GM19239 (cell line): ENCODE data around the gene PCSK6.
A peak's percentile ranks its signal among the peaks of the same experiment; 100 is the strongest.

ENCODE experiments used
- DNase-seq: peaks from one replicate; pipeline ENCODE4 v3.0.0; 2011; ENCODE audit warnings: low spot score; ENCODE audit not compliant: insufficient read length
- FAIRE-seq: peaks from 2 replicates; lab custom pipeline; 2011; peaks lifted over from hg19 to GRCh38; lab: Jason Lieb, UNC

The PCSK6 gene

GRCh38 chr15:101324524-101325177 lies 164.9 kb downstream of the PCSK6 start:
- no peak for DNase-seq
- no peak for FAIRE-seq

- DNase-seq (no peak), FAIRE-seq (no peak)
Observed at GRCh38 chr15:101323793-101324523, 165.5 kb downstream of the PCSK6 start.

GRCh38 chr15:101322854-101323477 lies 166.5 kb downstream of the PCSK6 start:
- DNase-seq (no peak), FAIRE-seq (no peak)

GRCh38 chr15:101322016-101322695 lies 167.4 kb downstream of the PCSK6 start:
- no peak for DNase-seq
- no peak for FAIRE-seq

GRCh38 chr15:101320501-101321052 lies 168.9 kb downstream of the PCSK6 start:
- peak; percentile 51 for DNase-seq
- FAIRE-seq, result peak; percentile 70

- DNase-seq (no peak), FAIRE-seq (no peak)
Observed at GRCh38 chr15:101318839-101319238, 170.7 kb downstream of the PCSK6 start.

- DNase-seq, result no peak
- no peak for FAIRE-seq
Observed at GRCh38 chr15:101318147-101318819, 171.2 kb downstream of the PCSK6 start.

GRCh38 chr15:101317336-101317872 lies 172.1 kb downstream of the PCSK6 start:
- DNase-seq (no peak), FAIRE-seq (no peak)

GRCh38 chr15:101316529-101316928 lies 173.0 kb downstream of the PCSK6 start:
- DNase-seq, result no peak
- FAIRE-seq, result no peak

- FAIRE-seq, result no peak
Observed at GRCh38 chr15:101315736-101316135, 173.8 kb downstream of the PCSK6 start.

GRCh38 chr15:101314336-101315125 lies 175.0 kb downstream of the PCSK6 start:
- FAIRE-seq (no peak), DNase-seq (no peak)

More at GRCh38 chr15:101315736-101316135, 173.8 kb downstream of the PCSK6 start:
- no peak for DNase-seq

- DNase-seq, result no peak
- no peak for FAIRE-seq
Observed at GRCh38 chr15:101313041-101313761, 176.3 kb downstream of the PCSK6 start.

GRCh38 chr15:101310508-101310907 lies 179.0 kb downstream of the PCSK6 start:
- FAIRE-seq, result no peak
- no peak for DNase-seq

- DNase-seq (no peak), FAIRE-seq (no peak)
Observed at GRCh38 chr15:101310161-101310480, 179.4 kb downstream of the PCSK6 start.

GRCh38 chr15:101309436-101310160 lies 179.9 kb downstream of the PCSK6 start:
- no peak for FAIRE-seq

GRCh38 chr15:101308604-101309435 lies 180.7 kb downstream of the PCSK6 start:
- no peak for FAIRE-seq
- no peak for DNase-seq

More at GRCh38 chr15:101309436-101310160, 179.9 kb downstream of the PCSK6 start:
- DNase-seq, result no peak
